HEK293 (cell line): ENCODE measurements around the gene ISYNA1.

Experiments used
- GLIS2 ChIP-seq: fragments of 450-650 bp; formaldehyde crosslinking; IDR thresholded peaks from 2 replicates; pipeline ENCODE4 v1.5.1; 2016; ENCODE audit warnings: missing biosample characterization, missing genetic modification characterization
- KLF16 ChIP-seq: fragments of 450-650 bp; formaldehyde crosslinking; IDR thresholded peaks from 2 replicates; pipeline ENCODE4 v1.5.1; 2017; ENCODE audit warnings: missing biosample characterization, missing genetic modification characterization
- KLF17 ChIP-seq: fragments of 450-650 bp; formaldehyde crosslinking; IDR thresholded peaks from 2 replicates; pipeline ENCODE4 v1.5.1; 2016; ENCODE audit warnings: missing biosample characterization, missing genetic modification characterization
- KLF8 ChIP-seq: fragments of 450-650 bp; formaldehyde crosslinking; IDR thresholded peaks from 2 replicates; pipeline ENCODE4 v1.5.1; 2016; ENCODE audit warnings: missing biosample characterization, missing genetic modification characterization
- KLF9 ChIP-seq: fragments of 450-650 bp; formaldehyde crosslinking; IDR thresholded peaks from 2 replicates; pipeline ENCODE4 v1.5.1; 2016; ENCODE audit warnings: missing biosample characterization, missing genetic modification characterization, low read depth
- OSR2 ChIP-seq: fragments of 450-650 bp; formaldehyde crosslinking; IDR thresholded peaks from 2 replicates; pipeline ENCODE4 v1.5.1; 2016; ENCODE audit warnings: missing biosample characterization, missing genetic modification characterization
- PBX3 ChIP-seq: sonication (generic); formaldehyde crosslinking; IDR thresholded peaks from 2 replicates; pipeline ENCODE4 v1.8.1; 2022; ENCODE audit warnings: mild to moderate bottlenecking, moderate library complexity, missing genetic modification reagents
- SETDB1 ChIP-seq: IDR thresholded peaks from one replicate; pipeline ENCODE4 v1.6.1; 2017; ENCODE audit warnings: mild to moderate bottlenecking, low read length, moderate library complexity, mixed read lengths; ENCODE audit not compliant: insufficient read length
- SP2 ChIP-seq: fragments of 450-650 bp; formaldehyde crosslinking; IDR thresholded peaks from 2 replicates; pipeline ENCODE4 v1.5.1; 2016; ENCODE audit warnings: missing biosample characterization, missing genetic modification characterization
- YY2 ChIP-seq: fragments of 450-650 bp; formaldehyde crosslinking; IDR thresholded peaks from 2 replicates; pipeline ENCODE4 v1.5.1; 2016; ENCODE audit warnings: missing biosample characterization, missing genetic modification characterization
- ZBTB17 ChIP-seq: fragments of 450-650 bp; formaldehyde crosslinking; IDR thresholded peaks from 2 replicates; pipeline ENCODE4 v1.5.1; 2016; ENCODE audit warnings: missing biosample characterization, missing genetic modification characterization
- ZIC2 ChIP-seq: fragments of 450-650 bp; formaldehyde crosslinking; IDR thresholded peaks from 2 replicates; pipeline ENCODE4 v1.5.1; 2016; ENCODE audit warnings: missing biosample characterization, missing genetic modification characterization
- ZNF146 ChIP-seq: fragments of 450-650 bp; formaldehyde crosslinking; IDR thresholded peaks from 2 replicates; pipeline ENCODE4 v1.5.1; 2016; ENCODE audit warnings: missing biosample characterization, missing genetic modification characterization
- ZNF19 ChIP-seq: fragments of 450-650 bp; formaldehyde crosslinking; IDR thresholded peaks from 2 replicates; pipeline ENCODE4; 2016; ENCODE audit warnings: missing biosample characterization, missing genetic modification characterization, low read depth
- ZNF202 ChIP-seq: fragments of 450-650 bp; formaldehyde crosslinking; IDR thresholded peaks from 2 replicates; pipeline ENCODE4 v1.5.1; 2016; ENCODE audit warnings: missing biosample characterization, missing genetic modification characterization, borderline replicate concordance
- ZNF221 ChIP-seq: fragments of 450-650 bp; formaldehyde crosslinking; IDR thresholded peaks from 2 replicates; pipeline ENCODE4 v1.5.1; 2017; ENCODE audit warnings: missing biosample characterization, missing genetic modification characterization, borderline replicate concordance
- ZNF23 ChIP-seq: fragments of 450-650 bp; formaldehyde crosslinking; IDR thresholded peaks from 2 replicates; pipeline ENCODE4 v1.5.1; 2016; ENCODE audit warnings: missing biosample characterization, missing genetic modification characterization, borderline replicate concordance
- ZNF274 ChIP-seq, 2 experiments: fragments of 200-500 bp in 1 of 2; fragments of 450-650 bp in 1 of 2; sonication (Bioruptor generic) in 1 of 2; formaldehyde crosslinking in 1 of 2; IDR thresholded peaks; 2 replicates each; pipeline versions ENCODE4 v1.5.1 to v1.6.1; 2014 to 2016; ENCODE audit warnings: borderline replicate concordance in 1 of 2, inconsistent platforms in 1 of 2, low read length in 1 of 2, missing biosample characterization in 1 of 2, missing genetic modification characterization in 1 of 2
- ZNF311 ChIP-seq: fragments of 450-650 bp; formaldehyde crosslinking; IDR thresholded peaks from 2 replicates; pipeline ENCODE4 v1.5.1; 2017; ENCODE audit warnings: missing biosample characterization, missing genetic modification characterization, borderline replicate concordance
- ZNF324 ChIP-seq: fragments of 450-650 bp; formaldehyde crosslinking; IDR thresholded peaks from 2 replicates; pipeline ENCODE4 v1.5.1; 2016; ENCODE audit warnings: missing biosample characterization, missing genetic modification characterization
- ZNF335 ChIP-seq: fragments of 450-650 bp; formaldehyde crosslinking; conservative IDR thresholded peaks from 2 replicates; pipeline ENCODE4 v1.5.1; 2016; ENCODE audit warnings: missing biosample characterization, missing genetic modification characterization
- ZNF341 ChIP-seq: fragments of 450-650 bp; formaldehyde crosslinking; IDR thresholded peaks from 2 replicates; pipeline ENCODE4; 2016; ENCODE audit warnings: low read depth, missing biosample characterization, missing genetic modification characterization
- ZNF394 ChIP-seq: fragments of 450-650 bp; formaldehyde crosslinking; IDR thresholded peaks from 2 replicates; pipeline ENCODE4 v1.5.1; 2016; ENCODE audit warnings: missing biosample characterization, missing genetic modification characterization, mild to moderate bottlenecking, moderate library complexity, borderline replicate concordance
- ZNF521 ChIP-seq: fragments of 450-650 bp; formaldehyde crosslinking; IDR thresholded peaks from 2 replicates; pipeline ENCODE4 v1.5.1; 2017; ENCODE audit warnings: missing biosample characterization, mild to moderate bottlenecking, missing genetic modification characterization
- ZNF571 ChIP-seq: fragments of 450-650 bp; formaldehyde crosslinking; IDR thresholded peaks from 2 replicates; pipeline ENCODE4 v1.5.0; 2017; ENCODE audit warnings: missing biosample characterization, missing genetic modification characterization
- ZNF623 ChIP-seq: fragments of 450-650 bp; formaldehyde crosslinking; IDR thresholded peaks from 2 replicates; pipeline ENCODE4 v1.5.1; 2016; ENCODE audit warnings: missing biosample characterization, missing genetic modification characterization
- ZNF654 ChIP-seq: fragments of 450-650 bp; formaldehyde crosslinking; IDR thresholded peaks from 2 replicates; pipeline ENCODE4 v1.5.1; 2016; ENCODE audit warnings: low read depth, missing biosample characterization, missing genetic modification characterization
- TF ChIP-seq, protein P1 (sequence below): fragments of 450-650 bp; formaldehyde crosslinking; IDR thresholded peaks from 2 replicates; pipeline ENCODE4 v1.5.1; 2016; ENCODE audit warnings: missing biosample characterization, missing genetic modification characterization, borderline replicate concordance
- TF ChIP-seq, protein P2 (sequence below): fragments of 450-650 bp; formaldehyde crosslinking; IDR thresholded peaks from 2 replicates; pipeline ENCODE4 v1.5.1; 2017; ENCODE audit warnings: missing biosample characterization, missing genetic modification characterization
- TF ChIP-seq, protein P3 (sequence below): fragments of 450-650 bp; formaldehyde crosslinking; optimal IDR thresholded peaks from 2 replicates; pipeline ENCODE3; 2016; ENCODE audit warnings: missing biosample characterization, mild to moderate bottlenecking, missing genetic modification characterization
- TF ChIP-seq, protein P4 (sequence below): fragments of 450-650 bp; formaldehyde crosslinking; IDR thresholded peaks from 2 replicates; pipeline ENCODE4 v1.5.1; 2017; ENCODE audit warnings: missing biosample characterization, missing genetic modification characterization

Gene ISYNA1

GRCh38 chr19:18450931-18451836 is 13.3 kb upstream of the ISYNA1 start (continued):
- TF ChIP-seq ZNF311 (no peak), ZNF202 (tag by site-specific recombination) (no peak), SETDB1 (no peak), ZIC2 (tag by site-specific recombination) (peak; percentile 100), ZNF335 (tag by site-specific recombination) (0 out of 2 replicates have a peak, but pooled peaks have one; percentile 13), ZNF623 (tag by site-specific recombination) (no peak), KLF17 (tag by site-specific recombination) (peak; percentile 69), ZNF654 (peak; percentile 80), ZNF324 (tag by site-specific recombination) (peak; percentile 60; the same call in 1 of the 2 replicates), KLF8 (tag by site-specific recombination) (peak; percentile 53; the same call in 1 of the 2 replicates), ZNF341 (tag by site-specific recombination) (peak; percentile 78), GLIS2 (tag by site-specific recombination) (peak; percentile 91), KLF16 (no peak), PBX3 (CRISPR knock-in tag) (no peak), SP2 (0 out of 2 replicates have a peak, but pooled peaks have one; percentile 15), ZNF23 (tag by site-specific recombination) (no peak), ZNF521 (tag by site-specific recombination) (no peak), ZNF274 (IDR thresholded peaks at IDR 0.05; ENCODE audit: low read length) (no peak), ZNF274 (tag by site-specific recombination; IDR thresholded peaks at IDR 0.05; ENCODE audit: borderline replicate concordance) (no peak), ZNF146 (tag by site-specific recombination) (no peak), KLF9 (tag by site-specific recombination) (no peak), ZNF221 (no peak), OSR2 (tag by site-specific recombination) (no peak), ZBTB17 (tag by site-specific recombination) (peak; percentile 86), YY2 (tag by site-specific recombination) (no peak), ZNF394 (tag by site-specific recombination) (no peak), ZNF571 (tag by site-specific recombination) (no peak), ZNF19 (tag by site-specific recombination) (no peak)
- TF ChIP-seq, protein P1, sequence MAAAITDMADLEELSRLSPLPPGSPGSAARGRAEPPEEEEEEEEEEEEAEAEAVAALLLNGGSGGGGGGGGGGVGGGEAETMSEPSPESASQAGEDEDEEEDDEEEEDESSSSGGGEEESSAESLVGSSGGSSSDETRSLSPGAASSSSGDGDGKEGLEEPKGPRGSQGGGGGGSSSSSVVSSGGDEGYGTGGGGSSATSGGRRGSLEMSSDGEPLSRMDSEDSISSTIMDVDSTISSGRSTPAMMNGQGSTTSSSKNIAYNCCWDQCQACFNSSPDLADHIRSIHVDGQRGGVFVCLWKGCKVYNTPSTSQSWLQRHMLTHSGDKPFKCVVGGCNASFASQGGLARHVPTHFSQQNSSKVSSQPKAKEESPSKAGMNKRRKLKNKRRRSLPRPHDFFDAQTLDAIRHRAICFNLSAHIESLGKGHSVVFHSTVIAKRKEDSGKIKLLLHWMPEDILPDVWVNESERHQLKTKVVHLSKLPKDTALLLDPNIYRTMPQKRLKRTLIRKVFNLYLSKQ (tag by site-specific recombination) = no peak
- TF ChIP-seq, protein P2, sequence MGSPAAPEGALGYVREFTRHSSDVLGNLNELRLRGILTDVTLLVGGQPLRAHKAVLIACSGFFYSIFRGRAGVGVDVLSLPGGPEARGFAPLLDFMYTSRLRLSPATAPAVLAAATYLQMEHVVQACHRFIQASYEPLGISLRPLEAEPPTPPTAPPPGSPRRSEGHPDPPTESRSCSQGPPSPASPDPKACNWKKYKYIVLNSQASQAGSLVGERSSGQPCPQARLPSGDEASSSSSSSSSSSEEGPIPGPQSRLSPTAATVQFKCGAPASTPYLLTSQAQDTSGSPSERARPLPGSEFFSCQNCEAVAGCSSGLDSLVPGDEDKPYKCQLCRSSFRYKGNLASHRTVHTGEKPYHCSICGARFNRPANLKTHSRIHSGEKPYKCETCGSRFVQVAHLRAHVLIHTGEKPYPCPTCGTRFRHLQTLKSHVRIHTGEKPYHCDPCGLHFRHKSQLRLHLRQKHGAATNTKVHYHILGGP (tag by site-specific recombination) = no peak
- TF ChIP-seq, protein P3, sequence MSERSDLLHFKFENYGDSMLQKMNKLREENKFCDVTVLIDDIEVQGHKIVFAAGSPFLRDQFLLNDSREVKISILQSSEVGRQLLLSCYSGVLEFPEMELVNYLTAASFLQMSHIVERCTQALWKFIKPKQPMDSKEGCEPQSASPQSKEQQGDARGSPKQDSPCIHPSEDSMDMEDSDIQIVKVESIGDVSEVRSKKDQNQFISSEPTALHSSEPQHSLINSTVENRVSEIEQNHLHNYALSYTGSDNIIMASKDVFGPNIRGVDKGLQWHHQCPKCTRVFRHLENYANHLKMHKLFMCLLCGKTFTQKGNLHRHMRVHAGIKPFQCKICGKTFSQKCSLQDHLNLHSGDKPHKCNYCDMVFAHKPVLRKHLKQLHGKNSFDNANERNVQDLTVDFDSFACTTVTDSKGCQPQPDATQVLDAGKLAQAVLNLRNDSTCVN = no peak
- TF ChIP-seq, protein P4, sequence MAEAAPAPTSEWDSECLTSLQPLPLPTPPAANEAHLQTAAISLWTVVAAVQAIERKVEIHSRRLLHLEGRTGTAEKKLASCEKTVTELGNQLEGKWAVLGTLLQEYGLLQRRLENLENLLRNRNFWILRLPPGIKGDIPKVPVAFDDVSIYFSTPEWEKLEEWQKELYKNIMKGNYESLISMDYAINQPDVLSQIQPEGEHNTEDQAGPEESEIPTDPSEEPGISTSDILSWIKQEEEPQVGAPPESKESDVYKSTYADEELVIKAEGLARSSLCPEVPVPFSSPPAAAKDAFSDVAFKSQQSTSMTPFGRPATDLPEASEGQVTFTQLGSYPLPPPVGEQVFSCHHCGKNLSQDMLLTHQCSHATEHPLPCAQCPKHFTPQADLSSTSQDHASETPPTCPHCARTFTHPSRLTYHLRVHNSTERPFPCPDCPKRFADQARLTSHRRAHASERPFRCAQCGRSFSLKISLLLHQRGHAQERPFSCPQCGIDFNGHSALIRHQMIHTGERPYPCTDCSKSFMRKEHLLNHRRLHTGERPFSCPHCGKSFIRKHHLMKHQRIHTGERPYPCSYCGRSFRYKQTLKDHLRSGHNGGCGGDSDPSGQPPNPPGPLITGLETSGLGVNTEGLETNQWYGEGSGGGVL (tag by site-specific recombination) = no peak
